Mesothelial cell of epicardium (in vitro differentiated cells): ENCODE results near the gene GRK5. TPM values are rescaled to one million over a fixed set of nuclear protein-coding genes. Genes with fewer than 3 reads are reported as not detected.
A peak's percentile ranks its signal among the peaks of the same experiment; 100 is the strongest.

ENCODE experiments used
- DNase-seq, 2 experiments: peaks; one replicate each; pipeline ENCODE4 v3.0.0; 2021; ENCODE audit warnings: low spot score in 2 of 2; ENCODE audit not compliant: unreplicated experiment in 2 of 2
- H3K27ac Mint-ChIP-seq: 2 replicates; pipeline ENCODE4 v1.8.0; 2021; ENCODE audit warnings: mixed read lengths
- H3K27me3 Mint-ChIP-seq: 2 replicates; pipeline ENCODE4 v1.8.0; 2021; ENCODE audit warnings: low read depth, mixed read lengths
- H3K36me3 Mint-ChIP-seq: 2 replicates; pipeline ENCODE4 v1.8.0; 2021; ENCODE audit warnings: mixed read lengths
- H3K4me1 Mint-ChIP-seq: 2 replicates; pipeline ENCODE4 v1.8.0; 2021; ENCODE audit warnings: mixed read lengths
- H3K4me3 Mint-ChIP-seq: 2 replicates; pipeline ENCODE4 v1.8.0; 2021; ENCODE audit warnings: mild to moderate bottlenecking, moderate library complexity, mixed read lengths
- H3K9me3 Mint-ChIP-seq: 2 replicates; pipeline ENCODE4 v1.8.0; 2021; ENCODE audit warnings: mixed read lengths
- total RNA-seq: library from RNA; stranded (reverse); gene quantifications from 3 replicates; pipeline ENCODE4 v1.2.1, GENCODE V29; 2021
- TF ChIP-seq, protein P1 (sequence below): fragments of 200-600 bp; sonication (generic); IDR thresholded peaks from one replicate; pipeline ENCODE4 v1.5.0; 2021; ENCODE audit warnings: antibody characterized with exemption; ENCODE audit not compliant: unreplicated experiment

Gene GRK5
- total RNA-seq, 1 donor from 2014 or later: 14.5 TPM

DNA sequence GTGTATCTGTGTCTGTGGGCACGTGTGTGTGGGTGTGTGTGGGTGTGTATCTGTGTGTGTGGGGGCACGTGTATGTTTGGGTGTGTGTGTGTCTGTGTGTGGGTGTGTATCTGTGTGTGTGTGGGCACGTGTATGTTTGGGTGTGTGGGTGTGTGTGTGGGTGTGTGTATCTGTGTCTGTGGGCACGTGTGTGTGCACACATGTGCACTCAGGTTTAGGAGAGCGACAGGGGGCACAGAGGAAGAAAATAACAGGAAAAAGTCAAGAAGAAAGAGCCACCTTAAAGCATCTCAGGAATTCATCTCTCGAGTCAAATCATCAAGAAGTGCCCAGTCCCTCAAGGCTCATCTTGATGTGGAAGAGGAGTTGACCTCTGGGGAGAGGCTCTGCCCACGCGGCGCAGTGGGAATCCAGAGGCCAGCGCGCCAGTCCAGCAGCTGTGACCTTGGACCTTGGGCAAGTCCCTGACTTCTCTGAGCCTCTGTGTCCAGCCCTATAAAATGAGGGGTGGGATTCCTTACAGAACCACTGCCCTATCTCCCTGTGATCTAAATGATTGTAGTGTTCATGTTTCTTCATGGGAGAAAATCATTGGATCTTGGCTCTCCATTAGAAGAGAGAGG is 187.4 kb downstream of the GRK5 start:
- no peaks in the 10 kb centered on the region for H3K9me3 Mint-ChIP-seq
- no peak overlapping the region for H3K4me3 Mint-ChIP-seq
- H3K36me3 Mint-ChIP-seq: peaks cover 2% of the 10 kb centered on the region
- DNase-seq: no peak
- H3K4me1 Mint-ChIP-seq: peaks cover 20% of the 10 kb centered on the region
- no peaks in the 10 kb centered on the region for H3K27me3 Mint-ChIP-seq
- peak overlapping the region; percentile 19 for H3K27ac Mint-ChIP-seq
- TF ChIP-seq, protein P1, sequence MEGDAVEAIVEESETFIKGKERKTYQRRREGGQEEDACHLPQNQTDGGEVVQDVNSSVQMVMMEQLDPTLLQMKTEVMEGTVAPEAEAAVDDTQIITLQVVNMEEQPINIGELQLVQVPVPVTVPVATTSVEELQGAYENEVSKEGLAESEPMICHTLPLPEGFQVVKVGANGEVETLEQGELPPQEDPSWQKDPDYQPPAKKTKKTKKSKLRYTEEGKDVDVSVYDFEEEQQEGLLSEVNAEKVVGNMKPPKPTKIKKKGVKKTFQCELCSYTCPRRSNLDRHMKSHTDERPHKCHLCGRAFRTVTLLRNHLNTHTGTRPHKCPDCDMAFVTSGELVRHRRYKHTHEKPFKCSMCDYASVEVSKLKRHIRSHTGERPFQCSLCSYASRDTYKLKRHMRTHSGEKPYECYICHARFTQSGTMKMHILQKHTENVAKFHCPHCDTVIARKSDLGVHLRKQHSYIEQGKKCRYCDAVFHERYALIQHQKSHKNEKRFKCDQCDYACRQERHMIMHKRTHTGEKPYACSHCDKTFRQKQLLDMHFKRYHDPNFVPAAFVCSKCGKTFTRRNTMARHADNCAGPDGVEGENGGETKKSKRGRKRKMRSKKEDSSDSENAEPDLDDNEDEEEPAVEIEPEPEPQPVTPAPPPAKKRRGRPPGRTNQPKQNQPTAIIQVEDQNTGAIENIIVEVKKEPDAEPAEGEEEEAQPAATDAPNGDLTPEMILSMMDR: no peak

GRCh38 chr10:119395280-119396007 is 188.1 kb downstream of the GRK5 start:
- Mint-ChIP-seq H3K27me3 (no peaks in the 10 kb centered on the region), H3K9me3 (no peaks in the 10 kb centered on the region), H3K4me3 (no peak overlapping the region), H3K4me1 (peaks cover 20% of the 10 kb centered on the region), H3K27ac (no peak overlapping the region), H3K36me3 (peaks cover 2% of the 10 kb centered on the region)
- no peak for DNase-seq
- TF ChIP-seq, protein P1: no peak

GRCh38 chr10:119396008-119396708 is 188.8 kb downstream of the GRK5 start:
- Mint-ChIP-seq H3K27ac (no peak overlapping the region), H3K27me3 (no peaks in the 10 kb centered on the region), H3K4me1 (peaks cover 19% of the 10 kb centered on the region), H3K9me3 (no peaks in the 10 kb centered on the region), H3K4me3 (no peak overlapping the region), H3K36me3 (peaks cover 2% of the 10 kb centered on the region)
- DNase-seq: no peak
- TF ChIP-seq, protein P1: no peak

GRCh38 chr10:119396709-119397071 is 189.3 kb downstream of the GRK5 start:
- no peak for DNase-seq
- Mint-ChIP-seq H3K9me3 (no peaks in the 10 kb centered on the region), H3K27ac (no peak overlapping the region), H3K4me1 (peaks cover 16% of the 10 kb centered on the region), H3K4me3 (no peak overlapping the region), H3K27me3 (no peaks in the 10 kb centered on the region), H3K36me3 (peaks cover 2% of the 10 kb centered on the region)
- TF ChIP-seq, protein P1: no peak

DNA sequence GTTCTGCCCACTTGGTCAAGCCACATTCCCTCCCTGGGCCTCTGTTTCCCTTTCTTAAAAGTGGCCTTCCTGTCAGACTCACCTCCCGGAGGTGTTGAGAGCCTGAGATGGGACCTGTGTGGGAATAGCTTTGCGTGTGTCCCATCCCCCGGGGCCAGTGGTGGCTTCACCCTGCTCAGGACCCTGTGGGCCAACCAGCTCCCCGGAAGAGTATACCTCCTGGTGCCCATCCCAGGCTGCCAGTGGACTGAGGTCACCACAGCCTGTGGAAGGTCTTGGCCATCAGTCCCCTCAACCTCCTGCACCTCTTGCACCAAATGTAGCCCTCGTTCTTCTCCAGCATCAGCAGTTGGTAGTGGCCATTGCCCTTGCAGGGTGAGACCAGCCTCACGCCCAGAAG is 190.0 kb downstream of the GRK5 start:
- Mint-ChIP-seq H3K27ac (no peak overlapping the region), H3K9me3 (no peaks in the 10 kb centered on the region), H3K27me3 (no peaks in the 10 kb centered on the region), H3K36me3 (peaks cover 2% of the 10 kb centered on the region), H3K4me1 (peaks cover 10% of the 10 kb centered on the region), H3K4me3 (no peak overlapping the region)
- TF ChIP-seq, protein P1: no peak
- DNase-seq: no peak
